ENCODE data around the gene KLRF1.

KLRF1 gene

DNA sequence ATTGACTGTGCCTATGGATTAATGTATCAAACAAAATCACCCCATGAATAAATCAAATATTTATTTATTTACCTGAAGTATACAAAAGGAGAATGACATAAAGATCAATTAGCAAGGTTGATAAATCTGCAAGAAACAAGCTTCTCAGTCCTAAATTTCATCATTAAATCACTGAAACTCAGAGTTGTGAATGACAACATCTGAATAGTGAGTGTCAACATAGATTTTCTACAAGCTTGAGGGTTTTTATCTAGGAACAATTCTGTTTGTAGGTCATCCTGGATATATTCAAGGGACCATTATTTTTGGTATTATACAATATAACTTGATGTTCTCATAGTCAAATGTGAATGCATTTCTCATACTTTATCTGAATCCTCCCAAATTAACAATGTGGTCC, 17.4 kb upstream of the KLRF1 start:
- DNase-seq = no peak

DNA sequence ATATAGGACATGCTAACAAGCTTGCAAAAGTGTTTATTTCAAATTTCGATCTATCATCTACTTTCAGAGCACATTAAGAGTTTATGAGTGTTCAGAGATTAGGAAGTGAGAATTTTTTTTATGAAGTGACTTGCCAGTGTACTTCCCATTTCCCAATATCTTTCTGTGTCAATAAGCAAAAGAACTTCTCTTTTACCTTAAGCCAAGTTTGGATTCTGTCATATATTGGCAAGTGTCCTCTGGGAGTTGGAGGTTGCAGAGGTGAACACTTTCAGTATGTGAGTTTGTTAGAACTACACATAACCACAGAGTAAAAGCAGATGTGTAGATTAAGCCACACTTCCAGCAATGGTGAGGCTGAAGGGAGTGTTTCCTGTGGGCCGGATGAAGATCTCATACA, 16.6 kb upstream of the KLRF1 start:
- no peak for DNase-seq

GRCh38 chr12:9811621-9812020, 15.7 kb upstream of the KLRF1 start:
- no peak for DNase-seq

- DNase-seq = no peak
Measured at GRCh38 chr12:9813821-9814798, 13.2 kb upstream of the KLRF1 start.

GRCh38 chr12:9820281-9820930, 6.9 kb upstream of the KLRF1 start:
- no peak for DNase-seq

- no peak for DNase-seq
Measured at GRCh38 chr12:9829483-9829882, 2.2 kb downstream of the KLRF1 start.

- DNase-seq = no peak
Measured at GRCh38 chr12:9829982-9830381, 2.7 kb downstream of the KLRF1 start.

GRCh38 chr12:9831720-9832119, 4.4 kb downstream of the KLRF1 start:
- DNase-seq = no peak

GRCh38 chr12:9843407-9843806, 16.1 kb downstream of the KLRF1 start:
- no peak for DNase-seq

DNA sequence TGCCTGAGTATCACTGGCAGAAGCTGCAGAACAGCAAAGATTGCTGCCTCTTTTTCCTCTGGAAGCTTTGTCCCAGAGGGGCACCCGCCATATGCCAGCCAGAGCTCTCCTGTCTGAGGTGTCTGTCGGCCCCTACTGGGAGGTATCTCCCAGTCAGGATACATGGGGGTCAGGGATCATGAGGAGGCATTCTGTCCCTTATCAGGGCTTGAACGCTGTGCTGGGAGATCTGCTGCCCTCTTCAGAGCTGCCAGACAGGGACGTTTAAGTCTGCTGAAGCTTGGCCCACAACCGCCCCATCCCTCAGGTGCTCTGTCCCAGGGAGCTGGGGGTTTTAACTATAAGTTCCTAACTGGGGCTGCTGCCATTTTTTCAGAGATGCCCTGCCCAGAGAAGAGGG, 21.6 kb downstream of the KLRF1 start:
- DNase-seq = no peak

DNA sequence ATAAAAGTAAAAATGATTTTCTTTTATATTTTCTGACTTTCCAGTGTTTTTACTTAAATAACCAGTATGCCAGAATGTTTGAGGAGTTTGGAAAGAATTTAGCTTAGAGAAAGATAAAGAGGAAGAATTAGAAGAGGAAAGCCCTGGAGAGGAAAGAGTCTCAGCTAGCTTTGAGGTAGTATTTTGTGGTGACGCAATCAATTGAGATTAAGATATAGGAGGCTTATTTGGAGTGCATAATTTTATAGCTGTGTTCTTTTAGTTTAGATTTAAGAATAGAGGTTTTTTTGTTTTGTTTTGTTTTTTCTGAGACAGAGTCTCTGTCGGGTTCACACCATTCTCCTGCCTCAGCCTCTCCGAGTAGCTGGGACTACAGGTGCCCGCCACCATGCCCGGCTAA, 23.8 kb downstream of the KLRF1 start:
- DNase-seq = no peak

DNA sequence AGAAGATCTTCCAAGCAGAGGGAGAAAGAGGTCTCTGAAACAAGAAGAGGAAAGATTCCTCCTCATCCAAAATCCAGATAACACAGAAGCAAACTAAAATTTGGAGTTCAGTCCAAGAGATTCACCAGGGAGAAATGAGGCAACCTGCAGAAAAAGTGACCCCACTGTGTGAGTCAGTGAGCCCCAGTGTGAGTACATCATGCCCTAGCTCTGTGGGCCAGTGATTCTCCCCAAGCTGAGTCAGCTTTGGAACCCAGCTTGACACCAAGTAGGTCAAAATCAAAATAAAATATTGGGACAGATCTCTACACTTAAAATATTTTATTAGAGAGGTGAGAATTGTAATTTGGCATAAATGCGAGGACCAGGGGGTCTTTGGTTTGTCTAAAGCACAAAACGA, 24.6 kb downstream of the KLRF1 start:
- DNase-seq = no peak

DNA sequence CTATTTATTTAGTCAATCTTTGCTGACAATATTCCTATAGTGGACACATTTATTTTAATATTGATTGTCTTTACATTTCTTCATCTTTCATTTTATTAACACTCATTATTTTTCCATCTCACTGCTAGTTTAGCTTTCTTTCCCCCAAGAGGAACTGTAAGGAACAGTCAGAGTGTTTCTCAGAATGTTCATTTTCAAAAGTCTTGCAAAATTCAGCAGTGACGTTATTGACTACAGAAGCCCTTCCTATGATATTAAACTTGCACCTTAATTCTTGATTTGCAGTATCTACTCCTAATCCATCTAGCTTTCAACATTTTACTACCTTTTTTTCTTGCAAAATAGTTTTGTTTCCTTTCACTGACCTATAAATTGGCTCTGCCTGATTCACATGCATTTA, 28.9 kb downstream of the KLRF1 start:
- no peak for DNase-seq

DNA sequence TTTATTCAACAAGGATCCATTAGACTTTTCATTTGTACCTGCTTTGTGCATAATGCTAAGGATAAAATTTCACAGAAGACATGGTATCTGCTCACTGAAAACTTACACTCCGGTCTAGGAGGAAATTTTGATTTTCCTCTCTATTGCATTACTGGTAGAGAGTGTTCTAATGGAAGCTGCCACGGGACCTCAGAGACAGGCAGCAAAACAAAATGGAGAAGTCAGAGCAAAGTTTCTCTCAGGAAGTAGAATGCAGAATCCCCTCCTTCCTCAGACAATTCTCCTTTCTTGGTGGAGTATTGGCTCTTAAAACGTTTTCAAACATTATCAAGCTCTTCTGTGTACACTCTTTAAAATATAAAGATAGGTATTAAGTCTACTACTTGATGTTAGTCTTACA, 29.6 kb downstream of the KLRF1 start:
- no peak for DNase-seq

DNA sequence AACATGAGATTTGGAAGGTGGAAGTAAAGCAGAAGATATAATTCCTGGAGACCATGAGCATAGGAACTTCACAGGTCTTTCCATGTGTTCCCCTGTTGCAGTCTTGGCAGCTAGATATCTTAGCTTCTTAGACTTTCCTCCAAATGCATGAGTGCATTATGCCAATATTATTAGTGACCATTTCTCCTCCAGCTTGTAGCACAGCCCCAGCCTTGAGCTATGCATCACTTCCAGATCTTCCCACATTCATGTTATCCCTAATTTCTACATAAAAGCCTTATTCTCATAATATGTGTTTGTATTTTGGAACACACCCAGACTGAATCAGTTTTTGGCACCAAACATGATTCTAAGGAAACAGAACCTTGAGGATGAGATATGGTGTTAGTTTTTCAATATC, 30.9 kb downstream of the KLRF1 start:
- DNase-seq = no peak

- DNase-seq = no peak
Measured at GRCh38 chr12:9864913-9865675, 37.8 kb downstream of the KLRF1 start.

GRCh38 chr12:9866860-9867269, 39.6 kb downstream of the KLRF1 start:
- no peak for DNase-seq

DNA sequence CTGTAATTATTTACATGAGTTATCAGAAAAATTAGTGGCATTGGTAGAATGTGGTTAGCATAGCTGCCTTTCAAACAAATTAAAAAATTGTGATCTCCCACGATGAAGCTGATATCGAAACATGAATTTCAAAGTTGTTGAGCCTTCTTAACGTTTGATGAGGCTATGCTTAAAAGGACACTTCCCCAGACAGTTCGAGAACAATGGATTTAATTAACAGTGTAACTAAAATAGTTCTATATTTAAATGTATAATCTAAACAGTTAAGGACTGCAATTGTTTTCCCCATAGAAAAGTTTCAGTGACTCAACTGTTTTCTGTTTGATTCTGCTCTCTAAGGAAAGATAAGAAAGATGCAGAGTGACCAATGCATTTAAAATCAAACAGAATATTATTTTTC, 40.2 kb downstream of the KLRF1 start:
- DNase-seq = no peak

DNA sequence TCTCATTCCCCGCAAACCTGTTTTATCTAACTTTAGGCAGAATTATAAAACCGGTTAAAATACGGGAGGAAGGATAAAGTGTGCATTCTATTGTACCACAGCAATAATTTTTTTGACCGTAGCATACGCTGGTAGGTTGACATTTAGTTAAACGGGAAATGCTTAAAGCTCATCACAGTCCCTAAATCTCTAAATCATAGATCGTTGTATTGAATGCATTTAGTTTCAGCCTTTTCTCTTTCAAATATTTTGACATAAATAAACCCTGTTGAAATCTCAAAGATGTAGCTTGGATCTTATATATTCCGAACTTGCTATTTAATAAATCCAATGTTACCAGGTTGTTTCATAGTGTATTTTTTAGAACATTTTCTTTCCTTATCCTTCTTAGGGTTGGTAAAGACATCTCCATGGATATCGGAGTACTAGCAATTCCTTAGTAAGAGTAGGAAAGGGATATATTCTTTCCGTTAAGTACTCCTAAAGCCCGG, 41.1 kb downstream of the KLRF1 start:
- DNase-seq = no peak

DNA sequence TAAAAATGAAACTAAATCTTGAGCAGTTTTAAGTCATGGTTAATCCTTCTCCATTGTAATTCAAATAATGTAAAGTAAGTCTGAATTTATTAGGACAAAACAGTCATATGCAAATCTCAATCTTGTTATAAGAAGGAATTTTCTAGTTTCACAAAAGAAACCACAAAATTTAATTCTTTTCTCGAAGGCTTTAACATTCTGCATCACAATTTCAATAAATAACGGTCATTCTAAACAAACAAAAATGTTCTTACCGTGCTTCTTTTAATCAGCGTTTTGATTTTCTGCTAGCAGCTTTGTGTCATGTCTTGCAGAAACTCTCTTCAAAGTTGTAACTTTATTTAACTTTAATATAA, 41.6 kb downstream of the KLRF1 start:
- no peak for DNase-seq

- DNase-seq = no peak
Measured at GRCh38 chr12:9869307-9870161, 42.3 kb downstream of the KLRF1 start, which contains the start of gene CLEC2B. Gene CLEC2B, minus strand, starts transcription at chr12:9869354.

DNA sequence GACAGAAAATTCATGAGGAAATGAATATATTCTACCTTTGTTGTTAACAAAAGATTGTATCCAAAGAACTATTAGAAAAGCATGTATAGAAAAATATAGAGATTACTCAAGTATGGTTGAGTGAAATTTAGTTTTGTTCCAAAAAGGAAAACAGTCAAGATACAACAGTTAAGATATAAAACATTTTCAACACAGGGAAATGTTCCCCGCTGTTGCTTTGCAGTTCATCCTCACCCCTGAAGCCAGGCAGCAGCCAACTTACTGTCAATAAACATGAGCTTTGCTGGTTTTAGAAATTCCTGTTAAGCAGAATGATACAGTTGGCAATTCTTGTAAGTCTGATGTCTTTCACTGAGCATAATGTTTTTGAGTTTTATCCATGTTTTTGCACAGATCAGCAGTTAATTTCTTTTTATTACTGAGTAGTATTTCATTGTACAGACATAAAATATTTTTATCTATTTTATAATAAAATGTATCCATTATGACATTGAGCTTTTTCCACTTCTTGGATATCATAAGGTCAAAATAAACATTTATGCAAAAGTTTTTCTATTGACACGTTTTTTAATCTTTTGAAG, 43.1 kb downstream of the KLRF1 start:
- no peak for DNase-seq
